ENCODE data around the gene SCN1A. TPM values are rescaled to one million over a fixed set of nuclear protein-coding genes. Genes with fewer than 3 reads are reported as not detected.

Gene SCN1A
- total and polyA plus RNA-seq, 10 of the 15 experiments (the other 5 are each of a cell fraction or from before 2014, with no cell fraction given): not detected

DNA sequence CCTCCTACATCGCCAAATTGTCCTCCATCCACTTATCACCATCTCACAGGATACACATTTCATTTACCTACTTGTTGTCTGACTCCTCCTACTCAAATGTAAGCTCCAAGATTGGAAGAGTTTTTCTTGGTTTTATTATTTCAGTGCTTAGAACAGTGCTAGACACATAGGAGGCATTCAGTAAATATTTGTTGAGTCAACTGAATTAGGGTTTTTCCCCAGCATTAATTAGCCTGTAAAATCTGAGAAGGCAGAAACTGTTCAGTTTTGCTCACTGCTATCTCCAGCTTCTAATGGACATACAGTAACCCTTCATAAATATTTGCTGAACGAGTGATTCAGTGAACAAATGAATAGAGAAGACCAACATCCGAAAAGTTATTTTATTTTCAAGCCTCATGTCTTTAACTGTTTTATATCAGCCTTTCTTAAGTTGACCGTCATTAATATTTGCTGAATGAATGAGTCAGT lies 175.0 kb downstream of the SCN1A start:
- Histone ChIP-seq H3K4me2 (ENCODE audit: control insufficient read depth, insufficient read depth) (peak overlapping the region; percentile 79), H2AFZ (ENCODE audit: control insufficient read depth, low read depth, low read length) (peak overlapping the region; percentile 99), H3K4me1 (ENCODE audit: control insufficient read depth, insufficient read depth, low read length) (no peaks in the 10 kb centered on the region; the same call in 1 of the 2 replicates), H3K27ac (ENCODE audit: control insufficient read depth, insufficient read depth) (peak overlapping the region; percentile 78; the same call in 1 of the 2 replicates), H3K27me3 (replicated peaks in 1 of 2; ENCODE audit: control insufficient read depth in 2 of 2, insufficient read depth in 2 of 2, low read length in 1 of 2) (no peaks in the 10 kb centered on the region), H3K9me3 (replicated peaks; ENCODE audit: control insufficient read depth, insufficient read depth, low read length) (no peaks in the 10 kb centered on the region), H3K9ac (ENCODE audit: control insufficient read depth, insufficient read depth, low read length) (peak overlapping the region; percentile 82), H3K36me3 (ENCODE audit: control insufficient read depth in 2 of 2, insufficient read depth in 2 of 2, low read length in 1 of 2) (no peaks in the 10 kb centered on the region), H4K20me1 (ENCODE audit: control insufficient read depth, insufficient read depth) (no peaks in the 10 kb centered on the region), H3K4me3 (peak overlapping the region; percentile 81), H3K79me2 (ENCODE audit: control insufficient read depth, insufficient read depth, low read length) (peaks cover 21% of the 10 kb centered on the region)
- ATAC-seq: peak; percentile 27
- ChIA-PET SMC1A (ENCODE audit: uncharacterized antibody, unreplicated experiment) (interaction anchor here (0.6 to 2.5 kb wide), 9 partner anchors 10 to 538 kb away, joined by 3 to 8 read pairs (median 3); no protein-coding TSS in a partner anchor), POLR2A (interaction anchor here (0.7 to 1.6 kb wide), 4 partner anchors 10 to 535 kb away, joined by 3 to 4 read pairs (median 4); no protein-coding TSS in a partner anchor), CTCF (interaction anchor here (0.8 to 3.9 kb wide), 8 partner anchors 8 to 939 kb away, joined by 3 to 17 read pairs (median 4); partner anchors contain the start of gene SCN1A), RAD21 (ENCODE audit: unreplicated experiment) (interaction anchor here (0.6 to 1.8 kb wide), 7 partner anchors 8 to 394 kb away, joined by 3 to 8 read pairs (median 3); partner anchors contain the start of gene SCN1A)
- FAIRE-seq: no peak
- in situ Hi-C loops (cut with MboI) (no loop called here), intact Hi-C loops (cut with micrococcal nuclease; ENCODE audit: unreplicated experiment) (loop anchor here (5.0 kb wide), 1 partner anchor 75 kb away; no protein-coding TSS in a partner anchor)
- DNase-seq (ENCODE audit: low read depth, low spot score): no peak
- TF ChIP-seq GATAD2B (conservative IDR thresholded peaks at IDR 0.05; ENCODE audit: low read depth) (no peak), IRF4 (IDR thresholded peaks at IDR 0.05; ENCODE audit: low read depth, low read length) (no peak), ZNF24 (IDR thresholded peaks at IDR 0.05) (peak; percentile 92)
- TF ChIP-seq, protein P1, sequence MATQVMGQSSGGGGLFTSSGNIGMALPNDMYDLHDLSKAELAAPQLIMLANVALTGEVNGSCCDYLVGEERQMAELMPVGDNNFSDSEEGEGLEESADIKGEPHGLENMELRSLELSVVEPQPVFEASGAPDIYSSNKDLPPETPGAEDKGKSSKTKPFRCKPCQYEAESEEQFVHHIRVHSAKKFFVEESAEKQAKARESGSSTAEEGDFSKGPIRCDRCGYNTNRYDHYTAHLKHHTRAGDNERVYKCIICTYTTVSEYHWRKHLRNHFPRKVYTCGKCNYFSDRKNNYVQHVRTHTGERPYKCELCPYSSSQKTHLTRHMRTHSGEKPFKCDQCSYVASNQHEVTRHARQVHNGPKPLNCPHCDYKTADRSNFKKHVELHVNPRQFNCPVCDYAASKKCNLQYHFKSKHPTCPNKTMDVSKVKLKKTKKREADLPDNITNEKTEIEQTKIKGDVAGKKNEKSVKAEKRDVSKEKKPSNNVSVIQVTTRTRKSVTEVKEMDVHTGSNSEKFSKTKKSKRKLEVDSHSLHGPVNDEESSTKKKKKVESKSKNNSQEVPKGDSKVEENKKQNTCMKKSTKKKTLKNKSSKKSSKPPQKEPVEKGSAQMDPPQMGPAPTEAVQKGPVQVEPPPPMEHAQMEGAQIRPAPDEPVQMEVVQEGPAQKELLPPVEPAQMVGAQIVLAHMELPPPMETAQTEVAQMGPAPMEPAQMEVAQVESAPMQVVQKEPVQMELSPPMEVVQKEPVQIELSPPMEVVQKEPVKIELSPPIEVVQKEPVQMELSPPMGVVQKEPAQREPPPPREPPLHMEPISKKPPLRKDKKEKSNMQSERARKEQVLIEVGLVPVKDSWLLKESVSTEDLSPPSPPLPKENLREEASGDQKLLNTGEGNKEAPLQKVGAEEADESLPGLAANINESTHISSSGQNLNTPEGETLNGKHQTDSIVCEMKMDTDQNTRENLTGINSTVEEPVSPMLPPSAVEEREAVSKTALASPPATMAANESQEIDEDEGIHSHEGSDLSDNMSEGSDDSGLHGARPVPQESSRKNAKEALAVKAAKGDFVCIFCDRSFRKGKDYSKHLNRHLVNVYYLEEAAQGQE (IDR thresholded peaks at IDR 0.05; ENCODE audit: low read depth, low read length): no peak
- 25% methylated on average over 4 of the region's 4 CpGs for WGBS (ENCODE audit: insufficient coverage, insufficient replicate concordance, low lambda C conversion rate, missing lambda C conversion rate)
- BruUV-seq (replicated peaks): no TSS peak

Data from GM12878 (cell line).